ENCODE data around the gene BRSK2.

DNA sequence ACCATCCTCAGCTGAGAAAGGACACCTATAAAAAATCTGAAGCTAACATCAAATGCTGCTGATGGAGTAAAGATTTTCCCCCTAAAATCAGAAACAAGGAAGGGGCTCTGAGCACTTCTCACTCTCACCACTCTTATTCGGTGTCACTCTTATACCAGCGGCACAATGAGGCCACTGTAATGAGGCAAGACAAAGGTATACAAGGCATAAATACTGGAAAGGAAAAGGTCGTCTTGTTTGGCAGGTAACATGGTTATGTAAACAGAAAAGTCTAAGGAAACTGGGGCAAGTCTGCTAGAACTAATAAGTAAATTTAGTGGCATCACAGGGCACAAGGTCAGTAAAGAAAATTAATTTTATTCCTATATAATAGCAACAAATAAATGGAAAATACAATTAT, 104.9 kb downstream of the BRSK2 start:
- TF ChIP-seq EP300 (IDR thresholded peaks at IDR 0.05) = no peak
- TF ChIP-seq, protein P1, sequence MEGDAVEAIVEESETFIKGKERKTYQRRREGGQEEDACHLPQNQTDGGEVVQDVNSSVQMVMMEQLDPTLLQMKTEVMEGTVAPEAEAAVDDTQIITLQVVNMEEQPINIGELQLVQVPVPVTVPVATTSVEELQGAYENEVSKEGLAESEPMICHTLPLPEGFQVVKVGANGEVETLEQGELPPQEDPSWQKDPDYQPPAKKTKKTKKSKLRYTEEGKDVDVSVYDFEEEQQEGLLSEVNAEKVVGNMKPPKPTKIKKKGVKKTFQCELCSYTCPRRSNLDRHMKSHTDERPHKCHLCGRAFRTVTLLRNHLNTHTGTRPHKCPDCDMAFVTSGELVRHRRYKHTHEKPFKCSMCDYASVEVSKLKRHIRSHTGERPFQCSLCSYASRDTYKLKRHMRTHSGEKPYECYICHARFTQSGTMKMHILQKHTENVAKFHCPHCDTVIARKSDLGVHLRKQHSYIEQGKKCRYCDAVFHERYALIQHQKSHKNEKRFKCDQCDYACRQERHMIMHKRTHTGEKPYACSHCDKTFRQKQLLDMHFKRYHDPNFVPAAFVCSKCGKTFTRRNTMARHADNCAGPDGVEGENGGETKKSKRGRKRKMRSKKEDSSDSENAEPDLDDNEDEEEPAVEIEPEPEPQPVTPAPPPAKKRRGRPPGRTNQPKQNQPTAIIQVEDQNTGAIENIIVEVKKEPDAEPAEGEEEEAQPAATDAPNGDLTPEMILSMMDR (IDR thresholded peaks at IDR 0.05) = no peak

Data from upper lobe of left lung (tissue), 4 donors.